Upper lobe of right lung (tissue), 1 donor: ENCODE results near the gene TMEM132E. TPM values are rescaled to one million over a fixed set of nuclear protein-coding genes. Genes with fewer than 3 reads are reported as not detected.

Experiments used
- ATAC-seq: fragments of 200-7000 bp; cut with Tn5 transposase; one replicate; pipeline ENCODE4 v1.9.1; 2020; ENCODE audit warnings: mild to moderate bottlenecking, moderate library complexity
- DNase-seq: peaks from one replicate; pipeline ENCODE4 v3.0.0-alpha.2; 2020
- H3K27ac ChIP-seq: fragments of 200-600 bp; one replicate; pipeline ENCODE4 v1.8.0; 2022
- H3K27me3 ChIP-seq: fragments of 200-600 bp; one replicate; pipeline ENCODE4 v1.8.0; 2022; ENCODE audit warnings: mild to moderate bottlenecking
- H3K36me3 ChIP-seq: fragments of 200-600 bp; one replicate; pipeline ENCODE4 v1.8.0; 2022
- H3K4me1 ChIP-seq: fragments of 200-600 bp; one replicate; pipeline ENCODE4 v1.8.0; 2022
- H3K4me3 ChIP-seq: fragments of 200-600 bp; one replicate; pipeline ENCODE4 v1.8.0; 2022; ENCODE audit warnings: mild to moderate bottlenecking
- H3K9me3 ChIP-seq: fragments of 200-600 bp; one replicate; pipeline ENCODE4 v1.8.0; 2022
- CTCF ChIP-seq: fragments of 200-600 bp; IDR thresholded peaks from one replicate; pipeline ENCODE4 v1.8.0; 2022; ENCODE audit warnings: antibody characterized with exemption
- intact Hi-C: fragments of 100-400 bp; cut with DNase I; formaldehyde crosslinking; loops from one replicate; pipeline ENCODE4 v1.11.0; 2022
- total RNA-seq: library from RNA; stranded (reverse); fragmentation: NEBNext Ultra II Directional; extraction: Animal tissue kit (Norgen Biotek cat#: 25700); gene quantifications from one replicate; pipeline ENCODE4 v1.2.1, GENCODE V29; 2021
- donor health status: DM: no; HTN: yes; CAD: no; lungs with severe emphysema.

The TMEM132E gene
- total RNA-seq, 1 donor from 2014 or later = 0.23 TPM

DNA sequence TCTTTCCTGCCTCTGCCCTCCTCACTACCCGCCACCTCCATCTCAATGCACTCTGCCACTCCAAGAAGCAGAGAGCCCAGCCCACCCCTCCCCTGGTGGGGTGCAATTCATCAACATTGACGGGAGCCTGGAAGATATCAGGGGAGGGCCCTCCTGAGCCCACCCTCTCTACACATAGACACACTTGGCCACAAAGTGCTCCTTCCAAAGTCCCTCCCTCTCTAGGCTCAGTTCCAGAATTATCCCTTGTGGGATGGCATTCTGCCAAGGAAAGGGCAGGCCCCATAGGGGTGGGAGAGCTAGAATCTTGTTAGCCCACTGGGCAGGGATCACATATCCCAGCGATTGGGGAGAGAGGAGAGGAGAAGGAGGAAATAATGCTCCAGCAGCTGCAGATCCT lies 66.2 kb downstream of the TMEM132E start:
- intact Hi-C loops = no loop called here

GRCh38 chr17:34647511-34647910 lies 68.1 kb downstream of the TMEM132E start:
- no peak for DNase-seq
- no peak for TF ChIP-seq CTCF
- no peak overlapping the region for H3K4me3 ChIP-seq
- H3K27me3 ChIP-seq = peaks cover 21% of the 10 kb centered on the region
- no peaks in the 10 kb centered on the region for H3K9me3 ChIP-seq
- no peaks in the 10 kb centered on the region for H3K36me3 ChIP-seq
- ATAC-seq = no peak
- H3K4me1 ChIP-seq = no peaks in the 10 kb centered on the region
- H3K27ac ChIP-seq = no peak overlapping the region
- intact Hi-C loops = no loop called here

More for the DNA sequence above, 66.2 kb downstream of the TMEM132E start:
- Histone ChIP-seq H3K27ac (no peak overlapping the region), H3K4me1 (no peaks in the 10 kb centered on the region), H3K4me3 (no peak overlapping the region), H3K9me3 (no peaks in the 10 kb centered on the region), H3K36me3 (no peaks in the 10 kb centered on the region), H3K27me3 (peaks cover 16% of the 10 kb centered on the region)
- TF ChIP-seq CTCF = no peak
- no peak for ATAC-seq
- DNase-seq = no peak

- Histone ChIP-seq H3K4me1 (no peaks in the 10 kb centered on the region), H3K27ac (no peak overlapping the region), H3K4me3 (no peak overlapping the region), H3K27me3 (peaks cover 24% of the 10 kb centered on the region), H3K9me3 (no peaks in the 10 kb centered on the region), H3K36me3 (no peaks in the 10 kb centered on the region)
- intact Hi-C loops = no loop called here
- no peak for ATAC-seq
- no peak for TF ChIP-seq CTCF
- DNase-seq = no peak
These were observed 70.8 kb downstream of the TMEM132E start for GRCh38 chr17:34650051-34650750.

DNA sequence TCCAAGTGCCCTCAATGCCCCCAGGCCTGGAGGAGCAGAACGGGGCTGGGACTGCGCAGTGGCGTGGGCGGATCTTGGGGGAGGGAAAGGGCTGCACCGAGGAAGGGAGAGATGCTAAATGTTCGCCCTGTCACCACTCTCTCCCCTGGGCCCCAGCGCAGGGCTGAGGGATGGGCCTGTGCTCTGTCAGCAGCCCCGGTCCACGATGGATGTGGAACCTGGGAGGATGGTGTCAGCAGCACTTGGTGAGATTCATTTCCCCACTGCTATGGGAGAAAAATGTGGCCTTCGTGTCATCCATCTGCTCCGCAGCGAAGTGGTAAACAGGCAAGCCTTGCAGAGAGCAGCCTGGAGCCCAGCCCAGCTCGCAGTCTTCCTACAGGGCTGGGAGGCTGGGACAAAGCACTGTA lies 72.0 kb downstream of the TMEM132E start:
- Histone ChIP-seq H3K27me3 (peaks cover 25% of the 10 kb centered on the region), H3K36me3 (no peaks in the 10 kb centered on the region), H3K4me1 (no peaks in the 10 kb centered on the region), H3K9me3 (no peaks in the 10 kb centered on the region), H3K27ac (no peak overlapping the region), H3K4me3 (no peak overlapping the region)
- TF ChIP-seq CTCF = no peak
- DNase-seq (no peak), ATAC-seq (no peak)
- intact Hi-C loops = no loop called here

GRCh38 chr17:34652021-34652555 lies 72.7 kb downstream of the TMEM132E start:
- intact Hi-C loops = no loop called here
- no peak for TF ChIP-seq CTCF
- ATAC-seq = no peak
- no peak for DNase-seq
- Histone ChIP-seq H3K27ac (no peak overlapping the region), H3K4me1 (no peaks in the 10 kb centered on the region), H3K9me3 (no peaks in the 10 kb centered on the region), H3K36me3 (no peaks in the 10 kb centered on the region), H3K4me3 (no peak overlapping the region), H3K27me3 (peaks cover 27% of the 10 kb centered on the region)
